ENCODE data around the gene PSG7.
"Not testable (repeated sequence)": the region's sequence is repeated elsewhere in the genome, so short reads cannot be mapped to it uniquely, and the experiment has no call there.

PSG7 gene

GRCh38 chr19:42912941-42913340 is 24.1 kb downstream of the PSG7 start:
- DNase-seq, result not testable (repeated sequence)

GRCh38 chr19:42911731-42912130 is 25.3 kb downstream of the PSG7 start:
- not testable (repeated sequence) for DNase-seq

- DNase-seq, result not testable (repeated sequence)
Measured at GRCh38 chr19:42906162-42906561, 30.8 kb downstream of the PSG7 start.

GRCh38 chr19:42900561-42900960 is 36.4 kb downstream of the PSG7 start:
- DNase-seq, result not testable (repeated sequence)

GRCh38 chr19:42899674-42900073 is 37.3 kb downstream of the PSG7 start:
- DNase-seq, result not testable (repeated sequence)

GRCh38 chr19:42899110-42899509 is 37.9 kb downstream of the PSG7 start:
- DNase-seq, result not testable (repeated sequence)

GRCh38 chr19:42898656-42899055 is 38.4 kb downstream of the PSG7 start:
- not testable (repeated sequence) for DNase-seq

- DNase-seq, result not testable (repeated sequence)
Measured at GRCh38 chr19:42897729-42898128, 39.3 kb downstream of the PSG7 start.

GRCh38 chr19:42890446-42890845 is 46.6 kb downstream of the PSG7 start:
- DNase-seq, result not testable (repeated sequence)

GRCh38 chr19:42887876-42888445 is 49.0 kb downstream of the PSG7 start:
- not testable (repeated sequence) for DNase-seq

- not testable (repeated sequence) for DNase-seq
Measured at GRCh38 chr19:42882730-42883129, 54.3 kb downstream of the PSG7 start.

- DNase-seq, result not testable (repeated sequence)
Measured at GRCh38 chr19:42882010-42882409, 55.0 kb downstream of the PSG7 start.

- DNase-seq, result not testable (repeated sequence)
Measured at GRCh38 chr19:42881279-42881678, 55.7 kb downstream of the PSG7 start.

- DNase-seq, result not testable (repeated sequence)
Measured at GRCh38 chr19:42880621-42881020, 56.4 kb downstream of the PSG7 start.

- no peak for DNase-seq
Measured at GRCh38 chr19:42879613-42880012, 57.4 kb downstream of the PSG7 start, which contains the start of gene PSG1. PSG1 (minus strand) TSS chr19:42879713; CDS start chr19:42879581, 132 bp downstream.

- DNase-seq, result not testable (repeated sequence)
Measured at GRCh38 chr19:42876596-42876995, 60.4 kb downstream of the PSG7 start.

GRCh38 chr19:42875881-42876280 is 61.1 kb downstream of the PSG7 start:
- not testable (repeated sequence) for DNase-seq

GRCh38 chr19:42874901-42875813 is 61.9 kb downstream of the PSG7 start:
- not testable (repeated sequence) for DNase-seq

GRCh38 chr19:42874136-42874535 is 62.9 kb downstream of the PSG7 start:
- not testable (repeated sequence) for DNase-seq
